Heart left ventricle (tissue), 16 donors: ENCODE measurements around the gene PSKH1. TPM values are rescaled to one million over a fixed set of nuclear protein-coding genes. Genes with fewer than 3 reads are reported as not detected.
"Not testable (repeated sequence)": the region's sequence is repeated elsewhere in the genome, so short reads cannot be mapped to it uniquely, and the experiment has no call there.

Experiments
- ATAC-seq, 4 donors: fragments of 200-7000 bp; cut with Tn5 transposase; one replicate each; pipeline ENCODE4 v1.9.1; 2020 to 2022; ENCODE audit warnings: moderate library complexity in 4 of 4, mild to moderate bottlenecking in 3 of 4, moderate number of reproducible peaks in 1 of 4
- DNase-seq, 5 donors: peaks; one replicate each; pipeline ENCODE4 v3.0.0-alpha.2; 2020
- H3K27ac ChIP-seq, 12 donors: fragments of 200-600 bp; sonication (generic) in 4 of 12; one replicate each; pipeline versions ENCODE4 v1.5.0 to v1.8.0; 2016 to 2022; ENCODE audit warnings: mild to moderate bottlenecking in 2 of 12
- H3K27me3 ChIP-seq, 9 donors: fragments of 200-600 bp; sonication (generic) in 2 of 9; one replicate each; pipeline versions ENCODE4 v1.5.1 to v1.8.0; 2016 to 2022; ENCODE audit warnings: mild to moderate bottlenecking in 3 of 9
- H3K36me3 ChIP-seq, 9 donors: fragments of 200-600 bp; sonication (generic) in 2 of 9; one replicate each; pipeline versions ENCODE4 v1.5.0 to v1.8.0; 2018 to 2022; ENCODE audit warnings: mild to moderate bottlenecking in 2 of 9
- H3K4me1 ChIP-seq, 12 donors: fragments of 200-600 bp; sonication (generic) in 4 of 12; one replicate each; pipeline versions ENCODE4 v1.5.0 to v1.8.0; 2016 to 2022; ENCODE audit warnings: mild to moderate bottlenecking in 3 of 12
- H3K4me3 ChIP-seq, 12 donors: fragments of 200-600 bp; sonication (generic) in 4 of 12; one replicate each; pipeline versions ENCODE4 v1.5.0 to v1.8.0; 2017 to 2022; ENCODE audit warnings: mild to moderate bottlenecking in 9 of 12, moderate library complexity in 4 of 12
- H3K9me3 ChIP-seq, 12 donors: fragments of 200-600 bp; sonication (generic) in 4 of 12; one replicate each; pipeline versions ENCODE4 v1.5.0 to v1.8.0; 2016 to 2022; ENCODE audit warnings: mild to moderate bottlenecking in 1 of 12
- CTCF ChIP-seq, 12 donors: fragments of 200-600 bp; sonication (generic) in 4 of 12; IDR thresholded peaks; one replicate each; pipeline versions ENCODE4 v1.5.0 to v1.8.0; 2018 to 2022; ENCODE audit warnings: antibody characterized with exemption in 12 of 12, mild to moderate bottlenecking in 5 of 12
- POLR2A ChIP-seq, 2 donors: fragments of 450-650 bp; IDR thresholded peaks; one replicate each; pipeline ENCODE4 v1.6.1; 2017; ENCODE audit warnings: antibody characterized with exemption in 2 of 2, mild to moderate bottlenecking in 2 of 2, moderate library complexity in 2 of 2
- WGBS, 4 donors: extraction: QIAGEN DNeasy Blood & Tissue Kit in 2 of 4; methylation state at CpG; one replicate each; pipeline versions ENCODE4 v1.1.5 to v1.1.7; 2013 to 2018; 5-methylcytosine and 5-hydroxymethylcytosine counted together
- intact Hi-C, 10 donors: fragments of 100-400 bp; cut with DNase I; formaldehyde crosslinking; loops; one replicate each; pipeline versions ENCODE4 v1.11.1 to v1.14.2; 2022
- polyA plus RNA-seq, 2 donors: library from polyadenylated mRNA; stranded (reverse); fragments of 200-250 nt; gene quantifications; one replicate each; pipeline ENCODE4 v1.2.3, GENCODE V29; 2013
- total RNA-seq, 9 donors: library from RNA; depleted of rRNA in 2 of 9; stranded (reverse); fragments of >200 nt in 2 of 9; fragmentation: NEBNext Ultra II Directional in 3 of 9; extraction: Animal tissue kit (Norgen Biotek cat#: 25700) in 3 of 9; gene quantifications; one replicate each; pipeline versions ENCODE4 v1.1.0 to v1.2.4, GENCODE V29; 2016 to 2023
- donor health status: ischemic (EF 13 %, LVEDD 7.1; RV severe dilation, severe dysfunction).
- donor health status: healthy with polysubstance abuse.
- donor health status: DM: no; HTN: yes; CAD: no.
- donor health status: DM: no; HTN: no; CAD: no.
- donor health status: ischemic (EF 25% LVEDD 6.9; RV normal size, moderate dysfunction).
- donor health status: ischemic (EF 25% LVEDD 5.7; RV mildly dilated, moderate dysfunction).
- donor health status: healthy.
- donor health status: DM: yes; HTN: yes; CAD: no.
- donor health status: ischemic (EF 35%, LVEDD 5.7; RV mildly dilated, moderate dysfunction).
- donor health status: nonischemic (EF 11% LVEDD 7.7; RV severe dilation, severe dysfunction).
- donor health status: DM: yes; HTN: yes; CAD: no.
- donor health status: PGD.
- donor health status: ischemic (EF 29% LVEDD 5.4; RV normal size, mild dysfunction).
- donor health status: nonischemic (EF 23%, LVEDD 6.1; RV moderate dilation, normal function).

The PSKH1 gene
- total and polyA plus RNA-seq, 11 donors, result 16.3 to 36.9 (median 21.6) TPM

- H3K9me3 ChIP-seq, result no peaks in the 10 kb centered on the region
- H3K4me1 ChIP-seq, result peaks cover 0 to 61% (median 37%) of the 10 kb centered on the region in 12 donors
- TF ChIP-seq POLR2A (IDR thresholded peaks at IDR 0.05) (no peak), CTCF (IDR thresholded peaks at IDR 0.05) (no peak)
- intact Hi-C loops, result loop anchor here in 1 of 10 donors (5.0 kb wide), 1 partner anchor 98 kb away; no protein-coding TSS in a partner anchor
- H3K27me3 ChIP-seq, result no peaks in the 10 kb centered on the region
- no peak overlapping the region for H3K27ac ChIP-seq
- ATAC-seq, result no peak
- 73 to 79% (median 76%) methylated on average over 6 to 7 of the region's 7 CpGs for WGBS, 4 donors
- no peak overlapping the region for H3K4me3 ChIP-seq
- DNase-seq, result no peak
- H3K36me3 ChIP-seq, result peaks cover 0 to 56% (median 29%) of the 10 kb centered on the region in 9 donors
Observed at GRCh38 chr16:67914758-67915495, 21.9 kb downstream of the PSKH1 start.

GRCh38 chr16:67915496-67915769, 22.4 kb downstream of the PSKH1 start:
- WGBS, 4 donors, result 40 to 71% (median 61%) methylated on average over 2 of the region's 2 CpGs
- not testable (repeated sequence) for H3K4me3 ChIP-seq, DNase-seq, H3K9me3 ChIP-seq, ATAC-seq, H3K27me3 ChIP-seq, H3K27ac ChIP-seq
- Histone ChIP-seq H3K4me1 (peaks cover 0 to 66% (median 41%) of the 10 kb centered on the region in 12 donors), H3K36me3 (peaks cover 0 to 51% (median 25%) of the 10 kb centered on the region in 9 donors)
- intact Hi-C loops, result loop anchor here in 1 of 10 donors (5.0 kb wide), 1 partner anchor 98 kb away; no protein-coding TSS in a partner anchor

GRCh38 chr16:67915831-67916723, 23.0 kb downstream of the PSKH1 start:
- H3K27ac ChIP-seq, result no peak overlapping the region
- H3K9me3 ChIP-seq, result no peaks in the 10 kb centered on the region
- H3K36me3 ChIP-seq, result peaks cover 0 to 44% (median 19%) of the 10 kb centered on the region in 9 donors
- peak in 1 of 5 donors; percentile 48 for DNase-seq
- H3K4me1 ChIP-seq, result peaks cover 0 to 67% (median 41%) of the 10 kb centered on the region in 12 donors
- H3K27me3 ChIP-seq, result no peaks in the 10 kb centered on the region
- no peak for ATAC-seq
- H3K4me3 ChIP-seq, result no peak overlapping the region
- no peak for TF ChIP-seq POLR2A (IDR thresholded peaks at IDR 0.05)
- TF ChIP-seq CTCF (IDR thresholded peaks at IDR 0.05), result no peak
- intact Hi-C loops, result loop anchor here in 1 of 10 donors (5.0 kb wide), 1 partner anchor 99 kb away; no protein-coding TSS in a partner anchor
- 59 to 74% (median 69%) methylated on average over 5 to 7 of the region's 7 CpGs for WGBS, 4 donors

- H3K9me3 ChIP-seq, result no peaks in the 10 kb centered on the region
- peak; percentile 63 to 85 (median 76) for DNase-seq
- peaks cover 0 to 77% (median 49%) of the 10 kb centered on the region in 12 donors for H3K4me1 ChIP-seq
- peak overlapping the region in 11 of 12 donors; percentile 31 to 76 (median 64) for H3K27ac ChIP-seq
- TF ChIP-seq CTCF (IDR thresholded peaks at IDR 0.05), result peak in 2 of 12 donors; percentile 25 to 26
- TF ChIP-seq POLR2A (IDR thresholded peaks at IDR 0.05), result no peak
- ATAC-seq, result peak; percentile 79 to 89 (median 84)
- intact Hi-C loops, result loop anchor here in 1 of 10 donors (5.0 kb wide), 1 partner anchor 100 kb away; no protein-coding TSS in a partner anchor
- H3K36me3 ChIP-seq, result peaks cover 0 to 32% (median 7%) of the 10 kb centered on the region in 9 donors
- 40 to 45% (median 42%) methylated on average over 6 of the region's 6 CpGs for WGBS, 4 donors
- no peak overlapping the region for H3K4me3 ChIP-seq
- no peaks in the 10 kb centered on the region for H3K27me3 ChIP-seq
Observed at GRCh38 chr16:67917140-67917851, 24.2 kb downstream of the PSKH1 start.
